HS-5 (cell line): Measurements from ENCODE around the gene GALK2.
"Not testable (repeated sequence)": the region's sequence is repeated elsewhere in the genome, so short reads cannot be mapped to it uniquely, and the experiment has no call there.

Source experiments
- DNase-seq: peaks from one replicate; pipeline ENCODE4 v3.0.0-alpha.2; 2012; ENCODE audit warnings: low read depth

GALK2 gene

GRCh38 chr15:49343546-49343945 is 173.5 kb downstream of the GALK2 start:
- DNase-seq = no peak

GRCh38 chr15:49354439-49354838 is 184.4 kb downstream of the GALK2 start:
- DNase-seq = not testable (repeated sequence)

GRCh38 chr15:49361370-49361769 is 191.3 kb downstream of the GALK2 start:
- no peak for DNase-seq

GRCh38 chr15:49366496-49366895 is 196.4 kb downstream of the GALK2 start:
- DNase-seq = no peak

- DNase-seq = no peak
Observed at GRCh38 chr15:49370782-49371181, 200.7 kb downstream of the GALK2 start.

GRCh38 chr15:49372366-49372765 is 202.3 kb downstream of the GALK2 start:
- DNase-seq = no peak

GRCh38 chr15:49379996-49380395 is 209.9 kb downstream of the GALK2 start:
- DNase-seq = no peak

- no peak for DNase-seq
Observed at GRCh38 chr15:49380912-49381311, 210.9 kb downstream of the GALK2 start.
